Gastrocnemius medialis (tissue), 4 donors: ENCODE results near the gene TOMM70. TPM values are rescaled to one million over a fixed set of nuclear protein-coding genes. Genes with fewer than 3 reads are reported as not detected.

ENCODE experiments used
- ATAC-seq, 2 donors: fragments of 150-250 bp; one replicate each; pipeline ENCODE4 v1.9.1; 2016
- DNase-seq, 2 donors: peaks; one replicate each; pipeline ENCODE4 v3.0.0-alpha.2; 2019
- H3K27ac ChIP-seq, 4 donors: fragments of 200-600 bp; sonication (generic); 1 replicate in 1 of 4; 2 replicates in 3 of 4; pipeline ENCODE4 v1.5.1; 2016 to 2018; ENCODE audit warnings: mild to moderate bottlenecking in 2 of 4, moderate library complexity in 1 of 4
- H3K27me3 ChIP-seq, 3 donors: fragments of 200-600 bp; sonication (generic) in 2 of 3; 1 replicate in 1 of 3; 2 replicates in 2 of 3; pipeline versions ENCODE4 v1.5.1 to v1.6.0; 2016 to 2019; ENCODE audit warnings: mild to moderate bottlenecking in 1 of 3, moderate library complexity in 1 of 3
- H3K36me3 ChIP-seq, 2 donors: fragments of 200-600 bp; sonication (generic) in 1 of 2; one replicate each; pipeline ENCODE4 v1.5.1; 2017 to 2018
- H3K4me1 ChIP-seq, 2 donors: fragments of 200-600 bp; sonication (generic) in 1 of 2; one replicate each; pipeline ENCODE4 v1.5.1; 2016 to 2017; ENCODE audit warnings: mild to moderate bottlenecking in 2 of 2
- H3K4me3 ChIP-seq, 4 donors: fragments of 200-600 bp; sonication (generic) in 3 of 4; 1 replicate in 1 of 4; 2 replicates in 3 of 4; pipeline ENCODE4 v1.5.1; 2016 to 2019; ENCODE audit warnings: mild to moderate bottlenecking in 2 of 4
- H3K9me3 ChIP-seq, 3 donors: fragments of 200-600 bp; sonication (generic) in 2 of 3; 1 replicate in 1 of 3; 2 replicates in 2 of 3; pipeline ENCODE4 v1.5.1; 2016 to 2019
- POLR2A ChIP-seq, 2 donors: fragments of 450-650 bp; IDR thresholded peaks; one replicate each; pipeline ENCODE4 v1.6.1; 2017; ENCODE audit warnings: antibody characterized with exemption in 2 of 2, mild to moderate bottlenecking in 2 of 2, moderate library complexity in 2 of 2
- in situ Hi-C, 4 donors: fragments of 200-750 bp; cut with MboI; loops; one replicate each; pipeline versions ENCODE4 v1.15.0 to v1.8.0; 2017; ENCODE audit warnings: low sequenced_read_pairs in 4 of 4
- intact Hi-C: fragments of 100-400 bp; cut with DNase I; formaldehyde crosslinking; loops from one replicate; pipeline ENCODE4 v1.15.1; 2023; ENCODE audit warnings: low total_unique reads
- total RNA-seq, 4 donors: library from RNA; depleted of rRNA; stranded (reverse); fragments of >200 nt; gene quantifications; one replicate each; pipeline versions ENCODE4 v1.1.0 to v1.2.3, GENCODE V29; 2016
- TF ChIP-seq, protein P1 (sequence below), 5 experiments: fragments of 450-650 bp in 3 of 5; fragments of 200-600 bp in 2 of 5; sonication (generic) in 2 of 5; IDR thresholded peaks in 4 of 5; conservative IDR thresholded peaks in 1 of 5; 1 replicate in 4 of 5; 2 replicates in 1 of 5; pipeline ENCODE4 v1.5.1; 2016 to 2019; ENCODE audit warnings: antibody characterized with exemption in 5 of 5, mild to moderate bottlenecking in 3 of 5, moderate library complexity in 3 of 5

TOMM70 gene
- total RNA-seq, 4 donors from 2014 or later, result 57.6 to 82.2 (median 64.3) TPM

DNA sequence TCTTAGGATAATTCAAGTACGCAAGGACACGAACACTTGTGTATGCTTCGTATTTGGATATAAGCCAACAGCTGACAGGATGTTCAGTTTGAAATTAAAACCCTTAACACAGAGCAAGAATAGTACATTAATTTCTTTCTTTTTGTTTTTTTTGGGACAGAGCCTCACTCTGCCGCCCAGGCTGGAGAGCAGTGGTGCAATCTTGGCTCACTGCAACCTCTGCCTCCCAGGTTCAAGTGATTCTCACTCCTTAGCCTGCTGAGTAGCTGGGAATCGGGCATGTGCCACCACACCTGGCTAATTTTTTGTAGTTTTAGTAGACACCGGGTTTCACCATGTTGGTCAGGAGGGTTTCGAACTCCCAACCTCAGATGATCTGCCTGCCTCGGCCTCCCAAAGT, 32.4 kb downstream of the TOMM70 start:
- Histone ChIP-seq H3K27ac (no peak overlapping the region), H3K4me1 (no peaks in the 10 kb centered on the region), H3K27me3 (no peaks in the 10 kb centered on the region), H3K36me3 (peaks cover 0 to 88% of the 10 kb centered on the region in 2 donors), H3K4me3 (no peak overlapping the region), H3K9me3 (no peaks in the 10 kb centered on the region)
- DNase-seq (no peak), ATAC-seq (no peak)
- intact Hi-C loops, result no loop called here
- in situ Hi-C loops, result no loop called here
- TF ChIP-seq, protein P1, sequence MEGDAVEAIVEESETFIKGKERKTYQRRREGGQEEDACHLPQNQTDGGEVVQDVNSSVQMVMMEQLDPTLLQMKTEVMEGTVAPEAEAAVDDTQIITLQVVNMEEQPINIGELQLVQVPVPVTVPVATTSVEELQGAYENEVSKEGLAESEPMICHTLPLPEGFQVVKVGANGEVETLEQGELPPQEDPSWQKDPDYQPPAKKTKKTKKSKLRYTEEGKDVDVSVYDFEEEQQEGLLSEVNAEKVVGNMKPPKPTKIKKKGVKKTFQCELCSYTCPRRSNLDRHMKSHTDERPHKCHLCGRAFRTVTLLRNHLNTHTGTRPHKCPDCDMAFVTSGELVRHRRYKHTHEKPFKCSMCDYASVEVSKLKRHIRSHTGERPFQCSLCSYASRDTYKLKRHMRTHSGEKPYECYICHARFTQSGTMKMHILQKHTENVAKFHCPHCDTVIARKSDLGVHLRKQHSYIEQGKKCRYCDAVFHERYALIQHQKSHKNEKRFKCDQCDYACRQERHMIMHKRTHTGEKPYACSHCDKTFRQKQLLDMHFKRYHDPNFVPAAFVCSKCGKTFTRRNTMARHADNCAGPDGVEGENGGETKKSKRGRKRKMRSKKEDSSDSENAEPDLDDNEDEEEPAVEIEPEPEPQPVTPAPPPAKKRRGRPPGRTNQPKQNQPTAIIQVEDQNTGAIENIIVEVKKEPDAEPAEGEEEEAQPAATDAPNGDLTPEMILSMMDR (IDR thresholded peaks at IDR 0.05 in 4 of 5, conservative IDR thresholded peaks at IDR 0.05 in 1 of 5), result no peak
- TF ChIP-seq POLR2A (IDR thresholded peaks at IDR 0.05), result no peak

DNA sequence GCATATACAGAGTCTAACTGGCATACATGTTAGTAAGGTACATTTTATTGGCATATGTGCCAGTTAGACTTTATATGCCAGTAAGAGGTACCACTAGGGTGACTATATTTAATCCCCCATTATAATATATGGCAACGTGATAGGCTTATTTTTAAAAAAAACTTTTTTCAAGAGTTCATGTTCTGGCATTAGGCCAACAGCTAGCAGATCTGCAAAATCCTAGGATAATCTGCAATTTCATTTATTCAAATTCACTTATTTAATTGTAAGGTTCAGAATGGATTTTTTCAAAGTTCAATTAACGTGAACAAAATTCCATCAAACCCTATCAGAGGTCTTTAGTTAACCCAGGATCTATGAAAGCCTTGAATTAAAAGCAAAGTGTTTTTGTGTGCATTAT, 34.5 kb downstream of the TOMM70 start:
- in situ Hi-C loops (no loop called here), intact Hi-C loops (no loop called here)
- no peaks in the 10 kb centered on the region for H3K9me3 ChIP-seq
- ATAC-seq (no peak), DNase-seq (no peak)
- H3K27me3 ChIP-seq, result no peaks in the 10 kb centered on the region
- no peaks in the 10 kb centered on the region for H3K4me1 ChIP-seq
- H3K36me3 ChIP-seq, result peaks cover 0 to 88% of the 10 kb centered on the region in 2 donors
- no peak for TF ChIP-seq POLR2A (IDR thresholded peaks at IDR 0.05)
- TF ChIP-seq, protein P1 (IDR thresholded peaks at IDR 0.05 in 4 of 5, conservative IDR thresholded peaks at IDR 0.05 in 1 of 5), result no peak
- H3K4me3 ChIP-seq, result no peak overlapping the region
- no peak overlapping the region for H3K27ac ChIP-seq

DNA sequence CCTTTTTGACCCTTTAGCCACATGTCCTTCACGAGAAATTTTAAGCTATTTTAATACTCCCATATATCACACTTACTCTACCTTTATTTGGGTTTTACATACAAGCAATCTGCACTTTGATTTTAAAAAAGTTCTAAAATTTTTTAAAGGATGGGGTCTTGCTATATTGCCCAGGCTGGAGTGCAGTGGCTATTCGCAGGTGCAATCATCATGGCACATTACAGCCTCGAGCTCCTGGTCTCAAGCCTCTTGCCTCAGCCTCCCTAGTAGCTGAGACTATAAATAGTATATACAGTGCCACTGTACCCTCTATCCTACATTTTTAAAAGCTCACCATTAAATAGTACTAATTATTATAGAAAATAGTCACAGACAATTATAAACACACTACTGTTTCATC, 36.5 kb downstream of the TOMM70 start:
- H3K9me3 ChIP-seq, result no peaks in the 10 kb centered on the region
- no peak for ATAC-seq
- no peak for DNase-seq
- in situ Hi-C loops (no loop called here), intact Hi-C loops (no loop called here)
- TF ChIP-seq, protein P1 (IDR thresholded peaks at IDR 0.05 in 4 of 5, conservative IDR thresholded peaks at IDR 0.05 in 1 of 5), result no peak
- TF ChIP-seq POLR2A (IDR thresholded peaks at IDR 0.05), result no peak
- H3K27ac ChIP-seq, result no peak overlapping the region
- no peaks in the 10 kb centered on the region for H3K4me1 ChIP-seq
- H3K36me3 ChIP-seq, result peaks cover 0 to 77% of the 10 kb centered on the region in 2 donors
- H3K4me3 ChIP-seq, result no peak overlapping the region
- H3K27me3 ChIP-seq, result no peaks in the 10 kb centered on the region

DNA sequence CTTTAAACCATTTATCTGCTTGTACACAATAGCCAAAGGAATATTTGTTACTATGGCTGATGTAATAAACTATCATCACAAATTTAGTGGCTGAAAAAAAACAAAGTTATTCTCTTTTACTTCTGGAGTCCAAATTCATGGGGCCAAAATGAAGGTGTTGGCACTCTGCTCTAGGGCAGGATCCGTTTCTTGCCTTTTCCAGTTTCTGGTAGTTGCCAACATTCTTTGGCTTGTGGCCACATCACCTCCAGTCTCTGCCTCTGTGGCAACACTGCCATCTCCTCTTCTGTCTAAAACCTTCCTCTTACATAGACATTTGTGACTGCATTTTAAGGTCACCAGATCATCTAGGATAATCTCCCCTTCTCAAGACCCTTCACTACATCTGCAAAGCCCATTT, 39.0 kb downstream of the TOMM70 start:
- Histone ChIP-seq H3K27ac (no peak overlapping the region), H3K27me3 (no peaks in the 10 kb centered on the region), H3K4me1 (no peaks in the 10 kb centered on the region), H3K4me3 (no peak overlapping the region), H3K9me3 (no peaks in the 10 kb centered on the region), H3K36me3 (peaks cover 0 to 59% of the 10 kb centered on the region in 2 donors)
- intact Hi-C loops (no loop called here), in situ Hi-C loops (no loop called here)
- ATAC-seq, result no peak
- DNase-seq, result no peak
- no peak for TF ChIP-seq POLR2A (IDR thresholded peaks at IDR 0.05)
- TF ChIP-seq, protein P1 (IDR thresholded peaks at IDR 0.05 in 4 of 5, conservative IDR thresholded peaks at IDR 0.05 in 1 of 5), result no peak
